ENCODE results near the gene MEGF11.

GRCh38 chr15:66032006-66032405 is 221.5 kb downstream of the MEGF11 start:
- TF ChIP-seq CTCF (IDR thresholded peaks at IDR 0.05): no peak
- no peak for TF ChIP-seq POLR2A (IDR thresholded peaks at IDR 0.05; ENCODE audit: low read depth)
- no peak for TF ChIP-seq POLR2AphosphoS5 (IDR thresholded peaks at IDR 0.05)
